ENCODE results near the gene UAP1L1.
A peak's percentile ranks its signal among the peaks of the same experiment; 100 is the strongest.

Gene UAP1L1

GRCh38 chr9:137034039-137034708, 43.1 kb upstream of the UAP1L1 start:
- no peak for FAIRE-seq

GRCh38 chr9:137034709-137035506, 42.4 kb upstream of the UAP1L1 start:
- DNase-seq (ENCODE audit: insufficient read length, low spot score) = peak; percentile 97
- peak; percentile 99 for FAIRE-seq
- TF ChIP-seq POLR2AphosphoS5 (IDR thresholded peaks at IDR 0.05; ENCODE audit: low read depth, low read length) = no peak
- TF ChIP-seq PAX5 (IDR thresholded peaks at IDR 0.05; ENCODE audit: insufficient read depth, low read length, severe bottlenecking) = no peak
- no peak for TF ChIP-seq POLR2A (IDR thresholded peaks at IDR 0.05; ENCODE audit: low read depth, low read length)
- TF ChIP-seq POU2F2 (IDR thresholded peaks at IDR 0.05; ENCODE audit: low read depth, low read length) = no peak
- TF ChIP-seq SPI1 (IDR thresholded peaks at IDR 0.05; ENCODE audit: low read depth, low read length) = no peak
- no peak for TF ChIP-seq TAF1 (IDR thresholded peaks at IDR 0.05; ENCODE audit: low read depth, low read length)

More at GRCh38 chr9:137034039-137034708, 43.1 kb upstream of the UAP1L1 start:
- TF ChIP-seq TAF1 (IDR thresholded peaks at IDR 0.05; ENCODE audit: low read depth, low read length) (no peak), PAX5 (IDR thresholded peaks at IDR 0.05; ENCODE audit: insufficient read depth, low read length, severe bottlenecking) (no peak), POU2F2 (IDR thresholded peaks at IDR 0.05; ENCODE audit: low read depth, low read length) (no peak), SPI1 (IDR thresholded peaks at IDR 0.05; ENCODE audit: low read depth, low read length) (no peak), POLR2A (IDR thresholded peaks at IDR 0.05; ENCODE audit: low read depth, low read length) (no peak), POLR2AphosphoS5 (IDR thresholded peaks at IDR 0.05; ENCODE audit: low read depth, low read length) (no peak)
- DNase-seq (ENCODE audit: insufficient read length, low spot score) = no peak

DNA sequence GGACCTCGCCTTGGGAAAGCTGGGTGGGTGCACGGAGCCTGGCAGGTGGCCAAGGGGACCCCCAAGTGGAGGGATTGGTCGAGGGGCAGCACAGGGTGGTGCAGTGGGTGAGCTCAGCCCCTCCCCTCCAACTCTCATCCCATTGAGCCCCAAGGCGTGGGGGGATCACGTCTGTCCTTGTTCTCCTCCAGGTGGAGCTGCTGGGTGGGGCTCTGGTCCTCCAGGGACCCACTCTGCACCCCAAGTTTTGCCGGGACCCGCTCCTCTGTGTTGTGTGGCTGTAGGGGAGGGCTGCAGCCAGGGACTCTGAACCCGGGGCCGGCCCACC, 41.8 kb upstream of the UAP1L1 start:
- no peak for DNase-seq (ENCODE audit: insufficient read length, low spot score)
- FAIRE-seq = no peak

GRCh38 chr9:137035937-137036336, 41.4 kb upstream of the UAP1L1 start:
- no peak for TF ChIP-seq SPI1 (IDR thresholded peaks at IDR 0.05; ENCODE audit: low read depth, low read length)
- DNase-seq (ENCODE audit: insufficient read length, low spot score) (no peak), FAIRE-seq (no peak)

More for the DNA sequence above, 41.8 kb upstream of the UAP1L1 start:
- TF ChIP-seq PAX5 (IDR thresholded peaks at IDR 0.05; ENCODE audit: insufficient read depth, low read length, severe bottlenecking) (no peak), POU2F2 (IDR thresholded peaks at IDR 0.05; ENCODE audit: low read depth, low read length) (no peak), SPI1 (IDR thresholded peaks at IDR 0.05; ENCODE audit: low read depth, low read length) (no peak), POLR2AphosphoS5 (IDR thresholded peaks at IDR 0.05; ENCODE audit: low read depth, low read length) (no peak), TAF1 (IDR thresholded peaks at IDR 0.05; ENCODE audit: low read depth, low read length) (no peak)

DNA sequence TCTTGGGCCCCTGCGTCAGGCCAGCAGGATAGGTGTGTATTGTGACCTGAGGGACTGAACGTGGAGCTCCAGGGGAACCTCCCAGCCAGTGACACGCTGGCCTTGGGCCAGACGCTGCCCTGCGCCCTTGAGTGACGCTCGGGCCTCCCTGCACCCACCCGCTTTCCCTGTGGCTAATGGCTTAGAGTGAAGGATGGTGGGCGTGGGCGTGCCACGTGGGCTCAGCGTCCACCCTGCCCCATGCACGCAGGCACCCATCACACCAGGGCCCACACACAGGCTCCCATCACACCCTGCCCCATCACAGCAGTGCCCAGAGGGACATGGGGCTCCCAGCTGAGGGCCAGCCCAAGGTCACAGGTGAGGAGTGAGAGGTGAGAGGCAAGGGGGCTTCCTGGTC, 40.3 kb upstream of the UAP1L1 start:
- no peak for TF ChIP-seq PAX5 (IDR thresholded peaks at IDR 0.05; ENCODE audit: insufficient read depth, low read length, severe bottlenecking)
- no peak for DNase-seq (ENCODE audit: insufficient read length, low spot score)
- FAIRE-seq = no peak

- TF ChIP-seq POLR2A (IDR thresholded peaks at IDR 0.05; ENCODE audit: low read depth, low read length) (no peak), POLR2AphosphoS5 (IDR thresholded peaks at IDR 0.05; ENCODE audit: low read depth, low read length) (no peak), PAX5 (IDR thresholded peaks at IDR 0.05; ENCODE audit: insufficient read depth, low read length, severe bottlenecking) (no peak), POU2F2 (IDR thresholded peaks at IDR 0.05; ENCODE audit: low read depth, low read length) (no peak), TAF1 (IDR thresholded peaks at IDR 0.05; ENCODE audit: low read depth, low read length) (no peak), SPI1 (IDR thresholded peaks at IDR 0.05; ENCODE audit: low read depth, low read length) (no peak)
- FAIRE-seq = no peak
- no peak for DNase-seq (ENCODE audit: insufficient read length, low spot score)
These were observed 39.8 kb upstream of the UAP1L1 start for GRCh38 chr9:137037483-137037882.

DNA sequence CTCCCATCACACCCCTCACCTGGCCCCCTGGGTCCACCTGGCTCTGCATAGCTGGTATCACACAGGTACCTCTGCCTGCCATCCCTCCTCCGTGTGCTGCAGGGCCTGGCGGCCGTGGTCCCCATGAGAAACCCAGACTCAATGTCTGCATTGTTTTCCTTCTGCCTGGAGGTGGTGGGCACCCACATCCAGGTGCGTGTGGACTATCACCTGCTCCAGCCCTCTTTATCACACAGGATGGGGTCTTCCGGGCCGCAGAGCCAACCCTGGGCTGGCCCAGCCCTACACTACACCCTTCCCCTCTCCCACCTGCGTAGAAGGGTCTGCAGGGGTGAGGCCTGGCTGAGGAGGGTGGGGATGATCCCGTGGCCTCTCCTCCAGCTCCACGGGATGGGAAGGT, 38.4 kb upstream of the UAP1L1 start:
- no peak for TF ChIP-seq SPI1 (IDR thresholded peaks at IDR 0.05; ENCODE audit: low read depth, low read length)
- no peak for TF ChIP-seq POU2F2 (IDR thresholded peaks at IDR 0.05; ENCODE audit: low read depth, low read length)
- no peak for TF ChIP-seq POLR2A (IDR thresholded peaks at IDR 0.05; ENCODE audit: low read depth, low read length)
- TF ChIP-seq POLR2AphosphoS5 (IDR thresholded peaks at IDR 0.05; ENCODE audit: low read depth, low read length) = no peak
- no peak for TF ChIP-seq PAX5 (IDR thresholded peaks at IDR 0.05; ENCODE audit: insufficient read depth, low read length, severe bottlenecking)
- TF ChIP-seq TAF1 (IDR thresholded peaks at IDR 0.05; ENCODE audit: low read depth, low read length) = no peak
- DNase-seq (ENCODE audit: insufficient read length, low spot score) (no peak), FAIRE-seq (no peak)

- DNase-seq (ENCODE audit: insufficient read length, low spot score) = no peak
- no peak for FAIRE-seq
- TF ChIP-seq POLR2A (IDR thresholded peaks at IDR 0.05; ENCODE audit: low read depth, low read length) = no peak
These were observed 37.5 kb upstream of the UAP1L1 start for GRCh38 chr9:137039611-137040366.

DNA sequence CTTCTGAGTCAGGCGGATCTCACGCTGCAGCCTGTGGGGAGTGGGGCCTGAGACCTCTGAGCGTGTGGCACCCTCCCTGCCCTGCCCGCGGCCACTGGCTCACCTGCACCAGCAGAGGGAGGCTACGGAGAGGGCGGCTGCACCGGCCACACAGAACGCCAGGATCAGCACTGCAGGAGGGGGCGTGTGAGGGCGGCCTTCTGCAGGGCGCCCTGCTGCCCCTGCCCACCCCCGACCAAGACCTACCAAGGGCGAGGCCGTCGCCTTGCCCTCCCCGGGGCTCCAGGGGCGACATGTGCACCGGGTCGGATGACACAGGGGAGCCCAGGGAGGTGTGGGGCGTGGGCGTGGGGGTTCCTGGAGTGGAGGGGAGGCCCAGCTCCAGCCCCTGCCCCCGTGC, 36.7 kb upstream of the UAP1L1 start:
- no peak for TF ChIP-seq POLR2AphosphoS5 (IDR thresholded peaks at IDR 0.05; ENCODE audit: low read depth, low read length)
- TF ChIP-seq PAX5 (IDR thresholded peaks at IDR 0.05; ENCODE audit: insufficient read depth, low read length, severe bottlenecking) = no peak
- no peak for TF ChIP-seq POLR2A (IDR thresholded peaks at IDR 0.05; ENCODE audit: low read depth, low read length)
- TF ChIP-seq POU2F2 (IDR thresholded peaks at IDR 0.05; ENCODE audit: low read depth, low read length) = no peak
- no peak for TF ChIP-seq TAF1 (IDR thresholded peaks at IDR 0.05; ENCODE audit: low read depth, low read length)
- no peak for TF ChIP-seq SPI1 (IDR thresholded peaks at IDR 0.05; ENCODE audit: low read depth, low read length)
- DNase-seq (ENCODE audit: insufficient read length, low spot score) (no peak), FAIRE-seq (no peak)

GRCh38 chr9:137041124-137041523, 36.2 kb upstream of the UAP1L1 start:
- DNase-seq (ENCODE audit: insufficient read length, low spot score) (no peak), FAIRE-seq (no peak)
- TF ChIP-seq SPI1 (IDR thresholded peaks at IDR 0.05; ENCODE audit: low read depth, low read length) (no peak), PAX5 (IDR thresholded peaks at IDR 0.05; ENCODE audit: insufficient read depth, low read length, severe bottlenecking) (no peak), POU2F2 (IDR thresholded peaks at IDR 0.05; ENCODE audit: low read depth, low read length) (no peak), POLR2AphosphoS5 (IDR thresholded peaks at IDR 0.05; ENCODE audit: low read depth, low read length) (no peak), POLR2A (IDR thresholded peaks at IDR 0.05; ENCODE audit: low read depth, low read length) (no peak), TAF1 (IDR thresholded peaks at IDR 0.05; ENCODE audit: low read depth, low read length) (no peak)

Data from GM12891 (cell line).